PC-3 (cell line): ENCODE measurements around the gene ENAH. TPM values are rescaled to one million over a fixed set of nuclear protein-coding genes. Genes with fewer than 3 reads are reported as not detected.

Experiments
- ATAC-seq: fragments of 200-7000 bp; cut with Tn5 transposase; 2 replicates; pipeline ENCODE4 v1.9.1; 2020; ENCODE audit warnings: mild to moderate bottlenecking, moderate library complexity
- BruUV-seq: library from RNA; stranded (reverse); fragments of 400-500 nt; replicated peaks from 2 replicates; lab custom pipeline; 2021; lab: Mats Ljungman, UMichigan
- CTCF ChIA-PET: fragments of 300-600 bp; sonication (Branson Sonifier 250); formaldehyde crosslinking; loops from one replicate; lab custom pipeline; 2022; ENCODE audit warnings: antibody characterized with exemption; lab: Charles Lee
- POLR2A ChIA-PET: fragments of 300-600 bp; sonication (Branson Sonifier 250); formaldehyde crosslinking; loops from one replicate; lab custom pipeline; 2022; ENCODE audit warnings: antibody characterized with exemption; ENCODE audit not compliant: unreplicated experiment; lab: Charles Lee
- DNase-seq: peaks from one replicate; pipeline ENCODE4 v3.0.0-alpha.2; 2015
- H2AFZ ChIP-seq: fragments of 300-600 bp; sonication (generic); 2 replicates; pipeline ENCODE4 v1.6.0; 2016; ENCODE audit warnings: antibody characterized with exemption, low read length
- H3F3A ChIP-seq: fragments of 300-600 bp; sonication (generic); one replicate; pipeline ENCODE4 v1.6.0; 2017; ENCODE audit warnings: antibody characterized with exemption, low read length, control low read depth, mild to moderate bottlenecking; ENCODE audit not compliant: unreplicated experiment
- H3K27ac ChIP-seq: fragments of 300-600 bp; sonication (generic); 2 replicates; pipeline ENCODE4 v1.5.1; 2016; ENCODE audit warnings: mild to moderate bottlenecking, low read length
- H3K27me3 ChIP-seq: fragments of 300-600 bp; sonication (generic); 2 replicates; pipeline ENCODE4 v1.6.1; 2016; ENCODE audit warnings: low read length, mixed read lengths
- H3K36me3 ChIP-seq: fragments of 300-600 bp; sonication (generic); 2 replicates; pipeline ENCODE4 v1.6.1; 2016; ENCODE audit warnings: low read depth, mixed run types, low read length, mixed read lengths
- H3K4me1 ChIP-seq: fragments of 300-600 bp; sonication (generic); 2 replicates; pipeline ENCODE4 v1.5.1; 2016; ENCODE audit warnings: low read length; ENCODE audit not compliant: insufficient read depth
- H3K4me2 ChIP-seq: fragments of 300-600 bp; sonication (generic); 2 replicates; pipeline ENCODE4 v1.6.0; 2016; ENCODE audit warnings: low read length
- H3K4me3 ChIP-seq: fragments of 300-600 bp; sonication (generic); 2 replicates; pipeline ENCODE4 v1.5.1; 2016; ENCODE audit warnings: mild to moderate bottlenecking, low read length, mixed read lengths
- H3K79me2 ChIP-seq: fragments of 300-600 bp; sonication (generic); 2 replicates; pipeline ENCODE4 v1.6.1; 2017; ENCODE audit warnings: low read length, mixed read lengths
- H3K9ac ChIP-seq: fragments of 300-600 bp; sonication (generic); 2 replicates; pipeline ENCODE4 v1.6.0; 2016; ENCODE audit warnings: mild to moderate bottlenecking, low read length
- H3K9me2 ChIP-seq: fragments of 300-600 bp; sonication (generic); replicated peaks from 2 replicates; pipeline ENCODE4 v1.6.1; 2016; ENCODE audit warnings: mixed run types, low read length, mixed read lengths
- H3K9me3 ChIP-seq: fragments of 300-600 bp; sonication (generic); 2 replicates; pipeline ENCODE4 v1.6.1; 2016; ENCODE audit warnings: low read length, mixed read lengths
- H4K20me1 ChIP-seq: fragments of 300-600 bp; sonication (generic); 2 replicates; pipeline ENCODE4 v1.6.1; 2016; ENCODE audit warnings: low read length, mixed read lengths
- EZH2 ChIP-seq: fragments of 300-600 bp; sonication (generic); IDR thresholded peaks from one replicate; pipeline ENCODE4 v1.6.1; 2017; ENCODE audit warnings: antibody characterized with exemption, mild to moderate bottlenecking, low read length; ENCODE audit not compliant: unreplicated experiment
- EZH2phosphoT487 ChIP-seq: fragments of 300-600 bp; sonication (generic); IDR thresholded peaks from 2 replicates; pipeline ENCODE4 v1.6.1; 2018; ENCODE audit warnings: mild to moderate bottlenecking, antibody characterized with exemption, low read length, borderline replicate concordance
- intact Hi-C: fragments of 100-400 bp; cut with micrococcal nuclease; formaldehyde crosslinking; loops from 2 replicates; pipeline ENCODE4 v1.9.0; 2023
- total RNA-seq: library from RNA; depleted of rRNA; stranded (reverse); fragments of >200 nt; gene quantifications from 2 replicates; pipeline ENCODE4 v1.2.3, GENCODE V29; 2014
- TF ChIP-seq, protein P1 (sequence below): fragments of 300-600 bp; sonication (generic); conservative IDR thresholded peaks from 2 replicates; pipeline ENCODE4 v1.5.1; 2017; ENCODE audit warnings: antibody characterized with exemption, low read depth, mild to moderate bottlenecking, low read length

ENAH gene
- total RNA-seq, 1 experiment from 2014 or later = 96.6 TPM

GRCh38 chr1:225462429-225462713, 190.6 kb downstream of the ENAH start:
- Histone ChIP-seq H3K27me3 (no peaks in the 10 kb centered on the region), H3K9me3 (no peaks in the 10 kb centered on the region), H3K79me2 (no peaks in the 10 kb centered on the region), H2AFZ (no peak overlapping the region), H4K20me1 (no peaks in the 10 kb centered on the region), H3F3A (no peaks in the 10 kb centered on the region), H3K27ac (peak overlapping the region; percentile 89), H3K4me1 (peaks cover 79% of the 10 kb centered on the region), H3K36me3 (no peaks in the 10 kb centered on the region), H3K4me3 (no peak overlapping the region), H3K9ac (0 out of 2 replicates have a peak overlapping the region, but pooled peaks have one; percentile 66), H3K9me2 (no peaks in the 10 kb centered on the region), H3K4me2 (peak overlapping the region; percentile 75)
- DNase-seq (no peak), ATAC-seq (no peak)
- no TSS peak for BruUV-seq
- TF ChIP-seq EZH2phosphoT487 = no peak
- TF ChIP-seq, protein P1, sequence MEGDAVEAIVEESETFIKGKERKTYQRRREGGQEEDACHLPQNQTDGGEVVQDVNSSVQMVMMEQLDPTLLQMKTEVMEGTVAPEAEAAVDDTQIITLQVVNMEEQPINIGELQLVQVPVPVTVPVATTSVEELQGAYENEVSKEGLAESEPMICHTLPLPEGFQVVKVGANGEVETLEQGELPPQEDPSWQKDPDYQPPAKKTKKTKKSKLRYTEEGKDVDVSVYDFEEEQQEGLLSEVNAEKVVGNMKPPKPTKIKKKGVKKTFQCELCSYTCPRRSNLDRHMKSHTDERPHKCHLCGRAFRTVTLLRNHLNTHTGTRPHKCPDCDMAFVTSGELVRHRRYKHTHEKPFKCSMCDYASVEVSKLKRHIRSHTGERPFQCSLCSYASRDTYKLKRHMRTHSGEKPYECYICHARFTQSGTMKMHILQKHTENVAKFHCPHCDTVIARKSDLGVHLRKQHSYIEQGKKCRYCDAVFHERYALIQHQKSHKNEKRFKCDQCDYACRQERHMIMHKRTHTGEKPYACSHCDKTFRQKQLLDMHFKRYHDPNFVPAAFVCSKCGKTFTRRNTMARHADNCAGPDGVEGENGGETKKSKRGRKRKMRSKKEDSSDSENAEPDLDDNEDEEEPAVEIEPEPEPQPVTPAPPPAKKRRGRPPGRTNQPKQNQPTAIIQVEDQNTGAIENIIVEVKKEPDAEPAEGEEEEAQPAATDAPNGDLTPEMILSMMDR = no peak
- POLR2A ChIA-PET = interaction anchor here (0.6 kb wide), 1 partner anchor 11 kb away, joined by 3 read pairs; no protein-coding TSS in a partner anchor
- CTCF ChIA-PET = no interaction called here
- intact Hi-C loops = no loop called here

- Histone ChIP-seq H3K36me3 (no peaks in the 10 kb centered on the region), H3K79me2 (no peaks in the 10 kb centered on the region), H3K9ac (no peak overlapping the region), H3K9me3 (no peaks in the 10 kb centered on the region), H3K27me3 (no peaks in the 10 kb centered on the region), H3K4me3 (no peak overlapping the region), H3K9me2 (no peaks in the 10 kb centered on the region), H3K27ac (peak overlapping the region; percentile 89; the same call in 1 of the 2 replicates), H3K4me1 (peaks cover 79% of the 10 kb centered on the region), H2AFZ (no peak overlapping the region), H3K4me2 (peak overlapping the region; percentile 75), H3F3A (no peaks in the 10 kb centered on the region), H4K20me1 (no peaks in the 10 kb centered on the region)
- no peak for TF ChIP-seq EZH2
- POLR2A ChIA-PET = interaction anchor here (0.6 kb wide), 1 partner anchor 11 kb away, joined by 3 read pairs; no protein-coding TSS in a partner anchor
- no peak for ATAC-seq
- intact Hi-C loops = no loop called here
- CTCF ChIA-PET = no interaction called here
- no TSS peak for BruUV-seq
- no peak for DNase-seq
These were observed 191.1 kb downstream of the ENAH start for GRCh38 chr1:225461533-225462428.

DNA sequence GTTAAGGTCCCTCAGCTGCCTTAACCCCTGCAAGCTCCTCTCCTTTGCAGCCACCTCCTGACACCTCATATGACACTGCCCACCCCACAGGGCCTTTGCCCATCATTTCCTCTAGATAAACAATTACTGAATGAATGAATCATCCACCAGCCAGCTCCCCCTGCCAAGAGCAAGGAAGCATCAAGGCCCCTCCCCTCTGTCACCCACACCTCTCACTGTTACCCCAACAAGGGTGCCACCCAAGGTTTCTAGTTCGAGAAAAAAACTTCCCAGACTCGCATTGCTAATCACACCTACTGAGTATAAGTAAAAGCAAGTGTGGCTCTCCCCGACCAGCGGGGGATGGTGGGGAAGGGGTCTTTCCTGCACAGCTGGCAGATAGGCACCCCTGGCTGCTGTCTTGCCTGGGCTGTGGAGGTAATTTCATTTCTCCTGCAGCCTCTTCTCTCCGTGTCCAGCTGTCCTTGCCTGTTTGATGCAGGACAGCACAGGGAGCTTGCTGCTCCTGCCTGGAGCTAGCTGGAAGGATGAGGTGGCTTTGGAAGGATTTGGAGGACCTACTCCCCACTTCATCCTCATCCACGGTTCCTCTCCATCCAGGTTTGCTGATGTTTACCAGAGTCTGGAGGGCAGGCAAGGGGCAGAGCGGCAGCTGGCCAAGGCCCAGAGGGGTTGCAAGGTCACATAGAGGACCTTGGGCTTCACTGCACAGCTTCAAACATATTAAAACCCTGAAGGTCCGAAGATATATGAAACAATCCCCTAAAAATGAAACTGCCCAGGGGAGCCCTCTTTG, 192.0 kb downstream of the ENAH start:
- H3K4me2 ChIP-seq = peak overlapping the region; percentile 55
- H2AFZ ChIP-seq = no peak overlapping the region
- ChIA-PET CTCF (interaction anchor here (0.5 to 0.6 kb wide), 2 partner anchors 14 to 527 kb away, joined by 4 to 6 read pairs; no protein-coding TSS in a partner anchor), POLR2A (interaction anchor here (0.8 to 1.2 kb wide), 3 partner anchors 14 to 420 kb away, joined by 5 to 6 read pairs (median 5); partner anchors contain the start of gene SRP9)
- no peak overlapping the region for H3K4me3 ChIP-seq
- no peak overlapping the region; the same call in 1 of the 2 replicates for H3K9ac ChIP-seq
- no peaks in the 10 kb centered on the region for H3K79me2 ChIP-seq
- no peaks in the 10 kb centered on the region for H3K27me3 ChIP-seq
- no peaks in the 10 kb centered on the region for H3K36me3 ChIP-seq
- H3K4me1 ChIP-seq = peaks cover 78% of the 10 kb centered on the region
- no peaks in the 10 kb centered on the region for H3K9me2 ChIP-seq
- peak; percentile 41 for ATAC-seq
- TF ChIP-seq EZH2phosphoT487 = no peak
- TF ChIP-seq, protein P1 = no peak
- no peak for TF ChIP-seq EZH2
- H4K20me1 ChIP-seq = no peaks in the 10 kb centered on the region
- no TSS peak for BruUV-seq
- H3K27ac ChIP-seq = peak overlapping the region; percentile 51
- intact Hi-C loops = no loop called here
- DNase-seq = peak; percentile 66
- no peaks in the 10 kb centered on the region for H3F3A ChIP-seq
- no peaks in the 10 kb centered on the region for H3K9me3 ChIP-seq
